IPS DF 19.7 (cell line): ENCODE results near the gene DPF3.

Experiments
- DNase-seq: peaks from one replicate; pipeline ENCODE4 v3.0.0-alpha.2; 2013; ENCODE audit warnings: low read depth, low spot score

Gene DPF3

GRCh38 chr14:72603639-72604038, 290.3 kb downstream of the DPF3 start:
- DNase-seq = no peak

GRCh38 chr14:72600551-72601330, 293.2 kb downstream of the DPF3 start:
- no peak for DNase-seq

GRCh38 chr14:72599579-72600470, 294.1 kb downstream of the DPF3 start:
- no peak for DNase-seq

- no peak for DNase-seq
Measured at GRCh38 chr14:72598306-72598705, 295.6 kb downstream of the DPF3 start.

- no peak for DNase-seq
Measured at GRCh38 chr14:72597252-72598233, 296.4 kb downstream of the DPF3 start.

- no peak for DNase-seq
Measured at GRCh38 chr14:72595152-72595862, 298.6 kb downstream of the DPF3 start.

GRCh38 chr14:72594099-72594901, 299.6 kb downstream of the DPF3 start:
- DNase-seq = no peak

GRCh38 chr14:72591391-72591790, 302.5 kb downstream of the DPF3 start:
- DNase-seq = no peak

GRCh38 chr14:72590577-72590976, 303.3 kb downstream of the DPF3 start:
- no peak for DNase-seq

- DNase-seq = no peak
Measured at GRCh38 chr14:72589652-72590051, 304.2 kb downstream of the DPF3 start.

GRCh38 chr14:72588521-72588920, 305.4 kb downstream of the DPF3 start:
- no peak for DNase-seq

- DNase-seq = no peak
Measured at GRCh38 chr14:72583316-72584272, 310.3 kb downstream of the DPF3 start.

- DNase-seq = no peak
Measured at GRCh38 chr14:72582582-72582981, 311.3 kb downstream of the DPF3 start.

GRCh38 chr14:72578514-72578913, 315.4 kb downstream of the DPF3 start:
- DNase-seq = no peak

GRCh38 chr14:72577521-72577920, 316.4 kb downstream of the DPF3 start:
- no peak for DNase-seq

- no peak for DNase-seq
Measured at GRCh38 chr14:72576258-72576657, 317.6 kb downstream of the DPF3 start.

- DNase-seq = no peak
Measured at GRCh38 chr14:72574715-72575114, 319.2 kb downstream of the DPF3 start.

- no peak for DNase-seq
Measured at GRCh38 chr14:72573725-72574417, 320.0 kb downstream of the DPF3 start.
